SU-DHL-6 (cell line): ENCODE results near the gene NAP1L1.
A peak's percentile ranks its signal among the peaks of the same experiment; 100 is the strongest.

Source experiments
- CTCF ChIP-seq: fragments of 200-600 bp; sonication (generic); IDR thresholded peaks from one replicate; pipeline ENCODE4 v1.5.1; 2017; ENCODE audit warnings: antibody characterized with exemption, mild to moderate bottlenecking, low read length, moderate library complexity; ENCODE audit not compliant: insufficient read depth, poor library complexity, severe bottlenecking
- EZH2phosphoT487 ChIP-seq: fragments of 200-600 bp; sonication (generic), shearing (Covaris generic); conservative IDR thresholded peaks from 2 replicates; pipeline ENCODE4 v1.6.1; 2018; ENCODE audit warnings: mild to moderate bottlenecking, antibody characterized with exemption, low read length, moderate library complexity, mixed read lengths

GRCh38 chr12:76037130-76038103, 47.1 kb downstream of the NAP1L1 start:
- peak; percentile 58 for TF ChIP-seq CTCF
- no peak for TF ChIP-seq EZH2phosphoT487
